Measurements from ENCODE around the gene WRNIP1.

The WRNIP1 gene

DNA sequence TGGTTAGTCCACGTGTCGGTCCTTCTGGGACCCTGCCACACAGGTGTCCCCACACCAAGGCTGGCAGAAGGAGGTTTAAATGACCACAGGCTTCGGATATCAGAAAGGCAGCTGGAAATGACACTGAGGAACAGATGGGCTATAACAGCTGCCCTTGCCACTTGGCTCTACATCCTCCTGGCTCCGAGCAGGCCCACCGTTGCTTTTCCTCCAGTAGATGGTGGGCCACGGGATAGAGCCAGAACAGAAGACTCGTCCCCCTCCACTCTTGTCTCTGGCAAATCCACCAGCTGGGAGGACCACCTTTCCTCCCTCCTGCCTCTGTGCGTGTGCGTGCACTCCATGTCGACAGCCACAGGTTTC is 17.6 kb downstream of the WRNIP1 start:
- H3K27me3 ChIP-seq (replicated peaks; ENCODE audit: control insufficient read depth, insufficient read depth, low read length, poor library complexity, severe bottlenecking), result no peaks in the 10 kb centered on the region
- no peak overlapping the region for H3K27ac ChIP-seq (ENCODE audit: insufficient read depth, low read length, poor library complexity, severe bottlenecking)
- no peaks in the 10 kb centered on the region for H3K4me1 ChIP-seq (ENCODE audit: control insufficient read depth, insufficient read depth, low read length, poor library complexity, severe bottlenecking)
- H3K9me3 ChIP-seq (ENCODE audit: control insufficient read depth, low read length), result no peaks in the 10 kb centered on the region
- H3K36me3 ChIP-seq (ENCODE audit: control insufficient read depth, insufficient read depth, low read length), result peaks cover 55% of the 10 kb centered on the region
- no peak overlapping the region for H3K4me3 ChIP-seq (ENCODE audit: insufficient read depth, low read depth, low read length, poor library complexity, severe bottlenecking)
- DNase-seq, result no peak

DNA sequence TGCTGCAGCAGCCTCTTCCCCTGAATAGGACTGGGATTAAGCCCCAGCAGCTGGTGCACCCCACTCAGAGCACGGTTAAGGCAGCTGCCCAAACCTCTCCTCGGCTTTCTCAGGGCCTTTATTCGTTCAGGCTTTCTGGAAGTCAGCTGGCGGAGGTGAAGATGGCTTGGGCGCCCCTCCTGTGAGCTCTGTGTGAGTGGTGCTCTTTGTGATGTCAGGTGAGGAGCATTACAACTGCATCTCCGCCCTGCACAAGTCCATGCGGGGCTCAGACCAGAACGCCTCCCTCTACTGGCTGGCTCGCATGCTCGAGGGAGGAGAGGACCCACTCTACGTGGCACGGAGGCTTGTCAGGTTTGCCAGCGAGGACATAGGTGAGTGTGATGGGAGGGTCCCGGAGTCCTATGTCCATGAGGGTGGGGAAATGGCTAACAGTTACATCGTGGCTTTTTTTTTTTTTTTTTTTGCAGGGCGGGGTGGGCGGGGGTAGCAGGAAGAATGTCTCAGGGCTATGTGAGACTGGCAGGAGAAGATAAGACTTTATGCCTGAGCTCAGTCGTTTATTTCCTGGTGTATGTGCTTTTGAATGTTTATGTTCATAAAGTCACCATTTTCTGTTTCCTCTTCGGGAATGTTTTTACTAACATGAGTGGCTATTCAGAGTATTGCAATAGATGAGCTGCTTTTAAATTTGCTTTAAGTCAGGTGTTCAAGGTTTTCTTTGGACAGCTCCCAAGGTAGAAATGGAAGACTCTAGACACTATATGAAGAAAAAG is 18.2 kb downstream of the WRNIP1 start:
- Histone ChIP-seq H3K36me3 (ENCODE audit: control insufficient read depth, insufficient read depth, low read length) (peaks cover 50% of the 10 kb centered on the region), H3K27me3 (replicated peaks; ENCODE audit: control insufficient read depth, insufficient read depth, low read length, poor library complexity, severe bottlenecking) (no peaks in the 10 kb centered on the region), H3K4me3 (ENCODE audit: insufficient read depth, low read depth, low read length, poor library complexity, severe bottlenecking) (no peak overlapping the region), H3K27ac (ENCODE audit: insufficient read depth, low read length, poor library complexity, severe bottlenecking) (no peak overlapping the region), H3K4me1 (ENCODE audit: control insufficient read depth, insufficient read depth, low read length, poor library complexity, severe bottlenecking) (no peaks in the 10 kb centered on the region), H3K9me3 (ENCODE audit: control insufficient read depth, low read length) (no peaks in the 10 kb centered on the region)
- DNase-seq, result no peak

- no peaks in the 10 kb centered on the region for H3K4me1 ChIP-seq (ENCODE audit: control insufficient read depth, insufficient read depth, low read length, poor library complexity, severe bottlenecking)
- H3K9me3 ChIP-seq (ENCODE audit: control insufficient read depth, low read length), result no peaks in the 10 kb centered on the region
- H3K4me3 ChIP-seq (ENCODE audit: insufficient read depth, low read depth, low read length, poor library complexity, severe bottlenecking), result no peak overlapping the region
- H3K36me3 ChIP-seq (ENCODE audit: control insufficient read depth, insufficient read depth, low read length), result peaks cover 49% of the 10 kb centered on the region
- DNase-seq, result no peak
- H3K27ac ChIP-seq (ENCODE audit: insufficient read depth, low read length, poor library complexity, severe bottlenecking), result no peak overlapping the region
- H3K27me3 ChIP-seq (replicated peaks; ENCODE audit: control insufficient read depth, insufficient read depth, low read length, poor library complexity, severe bottlenecking), result no peaks in the 10 kb centered on the region
Measured at GRCh38 chr6:2784061-2784460, 18.9 kb downstream of the WRNIP1 start.

GRCh38 chr6:2784930-2785329 is 19.7 kb downstream of the WRNIP1 start:
- Histone ChIP-seq H3K4me3 (ENCODE audit: insufficient read depth, low read depth, low read length, poor library complexity, severe bottlenecking) (no peak overlapping the region), H3K27me3 (replicated peaks; ENCODE audit: control insufficient read depth, insufficient read depth, low read length, poor library complexity, severe bottlenecking) (no peaks in the 10 kb centered on the region), H3K4me1 (ENCODE audit: control insufficient read depth, insufficient read depth, low read length, poor library complexity, severe bottlenecking) (no peaks in the 10 kb centered on the region), H3K9me3 (ENCODE audit: control insufficient read depth, low read length) (no peaks in the 10 kb centered on the region), H3K27ac (ENCODE audit: insufficient read depth, low read length, poor library complexity, severe bottlenecking) (no peak overlapping the region), H3K36me3 (ENCODE audit: control insufficient read depth, insufficient read depth, low read length) (peaks cover 41% of the 10 kb centered on the region)
- no peak for DNase-seq

GRCh38 chr6:2786269-2786668 is 21.1 kb downstream of the WRNIP1 start:
- no peaks in the 10 kb centered on the region for H3K9me3 ChIP-seq (ENCODE audit: control insufficient read depth, low read length)
- no peaks in the 10 kb centered on the region for H3K4me1 ChIP-seq (ENCODE audit: control insufficient read depth, insufficient read depth, low read length, poor library complexity, severe bottlenecking)
- H3K27ac ChIP-seq (ENCODE audit: insufficient read depth, low read length, poor library complexity, severe bottlenecking), result no peak overlapping the region
- no peak for DNase-seq
- H3K4me3 ChIP-seq (ENCODE audit: insufficient read depth, low read depth, low read length, poor library complexity, severe bottlenecking), result no peak overlapping the region
- H3K36me3 ChIP-seq (ENCODE audit: control insufficient read depth, insufficient read depth, low read length), result peaks cover 28% of the 10 kb centered on the region
- H3K27me3 ChIP-seq (replicated peaks; ENCODE audit: control insufficient read depth, insufficient read depth, low read length, poor library complexity, severe bottlenecking), result no peaks in the 10 kb centered on the region

DNA sequence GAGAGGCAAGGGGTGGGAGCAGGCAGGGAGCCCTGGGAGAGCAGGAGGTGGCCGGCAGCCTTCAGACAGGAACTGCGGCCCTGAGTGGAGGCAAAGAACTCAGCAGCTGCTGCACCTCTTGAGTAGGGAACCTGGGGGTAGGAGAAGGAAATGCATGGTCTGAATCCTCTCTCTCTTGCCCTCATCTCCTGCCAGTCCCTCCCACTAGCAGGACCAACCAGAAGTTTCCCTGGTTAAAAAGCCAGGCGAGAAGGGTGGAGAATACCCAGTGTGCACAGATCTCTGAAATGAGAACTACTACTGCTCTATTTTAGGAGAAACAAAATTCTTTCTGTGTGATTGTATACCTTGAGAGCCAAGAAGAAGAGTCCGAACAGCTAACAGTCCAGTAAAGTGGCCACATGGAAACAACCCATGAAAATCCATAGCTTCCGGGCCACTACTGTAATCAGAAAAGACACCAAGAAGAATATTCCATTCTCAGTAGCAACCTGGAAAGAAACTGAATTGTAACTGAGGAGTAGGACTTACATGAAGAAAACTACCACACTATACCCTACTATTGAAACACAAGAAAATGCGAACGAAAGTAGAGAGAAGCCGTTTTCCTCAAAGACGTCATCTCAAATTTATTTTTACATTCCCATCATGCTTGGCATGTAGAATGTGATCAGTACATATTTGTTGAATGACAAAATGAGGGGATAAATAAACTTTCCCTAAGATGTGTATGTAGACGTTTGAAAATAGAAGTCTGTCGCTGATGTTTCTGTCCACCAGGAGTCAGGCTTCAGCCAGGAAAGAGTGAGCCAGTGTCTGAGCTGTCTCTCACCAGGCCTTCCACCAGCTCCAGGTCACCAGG is 25.6 kb downstream of the WRNIP1 start:
- peak in 1 of 3 donors; percentile 33 for DNase-seq
- peaks cover 15% of the 10 kb centered on the region for H3K4me1 ChIP-seq (ENCODE audit: control insufficient read depth, insufficient read depth, low read length, poor library complexity, severe bottlenecking)
- no peak overlapping the region for H3K4me3 ChIP-seq (ENCODE audit: insufficient read depth, low read depth, low read length, poor library complexity, severe bottlenecking)
- peaks cover 5% of the 10 kb centered on the region for H3K36me3 ChIP-seq (ENCODE audit: control insufficient read depth, insufficient read depth, low read length)
- no peaks in the 10 kb centered on the region for H3K9me3 ChIP-seq (ENCODE audit: control insufficient read depth, low read length)
- H3K27ac ChIP-seq (ENCODE audit: insufficient read depth, low read length, poor library complexity, severe bottlenecking), result no peak overlapping the region
- H3K27me3 ChIP-seq (replicated peaks; ENCODE audit: control insufficient read depth, insufficient read depth, low read length, poor library complexity, severe bottlenecking), result no peaks in the 10 kb centered on the region

DNA sequence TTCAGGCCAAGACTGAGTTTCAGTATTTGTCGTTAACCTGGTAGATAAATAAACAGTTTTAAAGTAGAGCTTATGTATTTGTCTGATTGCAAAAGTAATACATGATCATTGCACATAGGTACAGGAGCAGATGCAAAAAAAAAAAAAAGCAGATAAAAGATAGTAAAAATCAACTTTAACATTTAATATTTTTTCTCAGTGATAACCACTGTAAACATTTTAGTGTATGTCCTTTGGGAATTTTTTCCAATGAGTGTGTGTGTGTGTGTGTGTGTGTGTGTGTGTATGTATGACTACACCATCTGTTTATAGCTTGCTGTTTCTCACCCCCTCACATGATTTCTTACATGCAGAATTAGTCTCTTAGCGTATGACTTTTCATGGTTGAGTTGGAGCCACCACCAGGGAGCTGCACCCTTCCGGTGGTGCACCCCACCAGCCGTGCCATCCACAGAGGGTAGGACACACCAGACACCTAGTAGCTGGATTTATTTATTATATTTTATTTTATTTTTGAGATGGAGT is 26.3 kb downstream of the WRNIP1 start:
- Histone ChIP-seq H3K36me3 (ENCODE audit: control insufficient read depth, insufficient read depth, low read length) (peaks cover under 1% of the 10 kb centered on the region), H3K9me3 (ENCODE audit: control insufficient read depth, low read length) (no peaks in the 10 kb centered on the region), H3K4me1 (ENCODE audit: control insufficient read depth, insufficient read depth, low read length, poor library complexity, severe bottlenecking) (peaks cover 15% of the 10 kb centered on the region), H3K27me3 (replicated peaks; ENCODE audit: control insufficient read depth, insufficient read depth, low read length, poor library complexity, severe bottlenecking) (no peaks in the 10 kb centered on the region), H3K27ac (ENCODE audit: insufficient read depth, low read length, poor library complexity, severe bottlenecking) (no peak overlapping the region), H3K4me3 (ENCODE audit: insufficient read depth, low read depth, low read length, poor library complexity, severe bottlenecking) (no peak overlapping the region)
- DNase-seq, result no peak

- no peak for DNase-seq
- Histone ChIP-seq H3K27ac (ENCODE audit: insufficient read depth, low read length, poor library complexity, severe bottlenecking) (no peak overlapping the region), H3K36me3 (ENCODE audit: control insufficient read depth, insufficient read depth, low read length) (no peaks in the 10 kb centered on the region), H3K4me3 (ENCODE audit: insufficient read depth, low read depth, low read length, poor library complexity, severe bottlenecking) (no peak overlapping the region), H3K9me3 (ENCODE audit: control insufficient read depth, low read length) (no peaks in the 10 kb centered on the region), H3K27me3 (replicated peaks; ENCODE audit: control insufficient read depth, insufficient read depth, low read length, poor library complexity, severe bottlenecking) (no peaks in the 10 kb centered on the region), H3K4me1 (ENCODE audit: control insufficient read depth, insufficient read depth, low read length, poor library complexity, severe bottlenecking) (peaks cover 15% of the 10 kb centered on the region)
Measured at GRCh38 chr6:2792330-2793110, 27.3 kb downstream of the WRNIP1 start.

DNA sequence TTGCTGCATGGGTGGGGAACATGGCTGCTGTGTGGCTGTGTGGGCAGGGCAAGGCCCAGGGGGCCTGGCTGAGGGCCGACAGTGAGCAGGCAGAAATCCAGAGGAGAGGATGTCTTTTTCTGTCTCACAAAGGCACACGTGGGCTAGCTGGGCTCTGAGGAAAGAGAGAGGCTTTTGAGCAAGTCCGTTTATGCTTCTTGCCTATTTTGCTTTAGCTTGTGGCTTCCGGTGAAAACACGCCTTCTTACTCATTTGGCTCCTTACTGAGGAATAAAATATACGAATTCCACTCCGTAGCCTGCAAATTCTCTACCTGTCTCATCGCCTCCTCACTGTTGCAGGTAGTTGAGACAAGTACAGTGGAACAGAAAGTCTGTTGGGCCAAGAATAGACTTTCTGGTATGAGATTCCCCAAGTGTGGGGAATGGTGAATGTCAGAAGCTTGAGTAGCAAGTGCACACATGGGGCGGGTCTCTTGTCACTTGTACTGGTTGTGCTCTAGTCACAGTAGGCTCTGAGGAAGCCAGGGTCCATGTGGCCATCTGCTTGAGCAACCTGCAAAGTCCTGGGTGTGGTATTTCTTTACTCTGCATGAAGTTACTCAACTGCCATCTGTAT is 28.4 kb downstream of the WRNIP1 start:
- H3K4me3 ChIP-seq (ENCODE audit: insufficient read depth, low read depth, low read length, poor library complexity, severe bottlenecking), result no peak overlapping the region
- no peaks in the 10 kb centered on the region for H3K27me3 ChIP-seq (replicated peaks; ENCODE audit: control insufficient read depth, insufficient read depth, low read length, poor library complexity, severe bottlenecking)
- peak overlapping the region; percentile 15 for H3K27ac ChIP-seq (ENCODE audit: insufficient read depth, low read length, poor library complexity, severe bottlenecking)
- H3K36me3 ChIP-seq (ENCODE audit: control insufficient read depth, insufficient read depth, low read length), result no peaks in the 10 kb centered on the region
- no peaks in the 10 kb centered on the region for H3K9me3 ChIP-seq (ENCODE audit: control insufficient read depth, low read length)
- H3K4me1 ChIP-seq (ENCODE audit: control insufficient read depth, insufficient read depth, low read length, poor library complexity, severe bottlenecking), result peaks cover 15% of the 10 kb centered on the region
- no peak for DNase-seq
